AG04450 (cell line): Measurements from ENCODE around the gene EMD. TPM values are rescaled to one million over a fixed set of nuclear protein-coding genes. Genes with fewer than 3 reads are reported as not detected.

ENCODE experiments used
- CTCF ChIA-PET: fragments of 300-600, 350-600 bp; formaldehyde crosslinking; extraction: SDS; loops from one replicate; lab custom pipeline; 2022; ENCODE audit warnings: antibody characterized with exemption, inconsistent platforms; lab: Charles Lee
- POLR2A ChIA-PET: fragments of 350-600 bp; formaldehyde crosslinking; extraction: SDS; loops from one replicate; lab custom pipeline; 2021; ENCODE audit warnings: antibody characterized with exemption, inconsistent platforms; lab: Yijun Ruan, JAX
- DNase-seq: peaks from one replicate; pipeline ENCODE4 v3.0.0-alpha.2; 2011; ENCODE audit warnings: low read depth, low spot score
- H3K27ac ChIP-seq: one replicate; pipeline ENCODE4 v1.5.1; 2012; ENCODE audit warnings: low read depth, low read length, control low read depth
- H3K27me3 ChIP-seq: one replicate; pipeline ENCODE4 v1.6.0; 2012; ENCODE audit warnings: low read length; ENCODE audit not compliant: control insufficient read depth, insufficient read depth
- H3K4me3 ChIP-seq: 2 replicates; pipeline ENCODE4 v1.5.1; 2011; ENCODE audit warnings: mild to moderate bottlenecking, low read depth, low read length, control low read depth
- H3K9me3 ChIP-seq: 2 replicates; pipeline ENCODE4 v1.5.1; 2012; ENCODE audit warnings: low read length; ENCODE audit not compliant: control insufficient read depth, insufficient read depth
- CTCF ChIP-seq: IDR thresholded peaks from 2 replicates; pipeline ENCODE4 v1.5.1; 2011; ENCODE audit warnings: low read depth, low read length, control low read depth, inconsistent platforms
- polyA plus RNA-seq: library from polyadenylated mRNA; depleted of rRNA; stranded (reverse); fragments of >200 nt; gene quantifications from 2 replicates; pipeline ENCODE4 v1.2.3, GENCODE V29; 2011

The EMD gene
- polyA plus RNA-seq, 1 experiment: 30.2 TPM

- H3K27me3 ChIP-seq: no peaks in the 10 kb centered on the region
- H3K4me3 ChIP-seq: peak overlapping the region; percentile 92
- no peaks in the 10 kb centered on the region for H3K9me3 ChIP-seq
- POLR2A ChIA-PET: interaction anchor here (0.6 to 3.5 kb wide), 3 partner anchors 10 to 348 kb away, joined by 3 to 16 read pairs (median 6); partner anchors contain the start of genes EMD and RPL10
- TF ChIP-seq CTCF: no peak
- peak; percentile 91 for DNase-seq
- CTCF ChIA-PET: no interaction called here
- H3K27ac ChIP-seq: peak overlapping the region; percentile 96
Observed at GRCh38 chrX:154369449-154370299, 9.4 kb upstream of the EMD start.

GRCh38 chrX:154370300-154371016, 8.6 kb upstream of the EMD start:
- no peaks in the 10 kb centered on the region for H3K9me3 ChIP-seq
- CTCF ChIA-PET: no interaction called here
- no peak for TF ChIP-seq CTCF
- no peak for DNase-seq
- POLR2A ChIA-PET: interaction anchor here (0.9 to 3.5 kb wide), 3 partner anchors 9 to 28 kb away, joined by 3 to 16 read pairs (median 5); partner anchors contain the start of genes EMD and RPL10
- peak overlapping the region; percentile 92 for H3K27ac ChIP-seq
- no peaks in the 10 kb centered on the region for H3K27me3 ChIP-seq
- H3K4me3 ChIP-seq: peak overlapping the region; percentile 92

GRCh38 chrX:154371017-154371788, 7.9 kb upstream of the EMD start:
- CTCF ChIA-PET: no interaction called here
- TF ChIP-seq CTCF: no peak
- no peaks in the 10 kb centered on the region for H3K27me3 ChIP-seq
- peak overlapping the region; percentile 57 for H3K27ac ChIP-seq
- H3K4me3 ChIP-seq: peak overlapping the region; percentile 92
- H3K9me3 ChIP-seq: no peaks in the 10 kb centered on the region
- POLR2A ChIA-PET: interaction anchor here (0.6 to 3.5 kb wide), 6 partner anchors 8 to 358 kb away, joined by 3 to 16 read pairs (median 4); partner anchors contain the start of genes EMD and RPL10
- DNase-seq: peak; percentile 78

- H3K4me3 ChIP-seq: peak overlapping the region; percentile 66
- no peaks in the 10 kb centered on the region for H3K9me3 ChIP-seq
- H3K27ac ChIP-seq: peak overlapping the region; percentile 57
- TF ChIP-seq CTCF: no peak
- ChIA-PET CTCF (no interaction called here), POLR2A (no interaction called here)
- no peak for DNase-seq
- no peaks in the 10 kb centered on the region for H3K27me3 ChIP-seq
Observed at GRCh38 chrX:154371789-154372300, 7.2 kb upstream of the EMD start.
